UCSD-AML1 (cell line): ENCODE measurements around the gene CCDC50.

Experiments used
- DNase-seq: peaks from one replicate; lab custom pipeline; 2025; ENCODE audit not compliant: unreplicated experiment; lab: John Stamatoyannopoulos, UW

The CCDC50 gene

DNA sequence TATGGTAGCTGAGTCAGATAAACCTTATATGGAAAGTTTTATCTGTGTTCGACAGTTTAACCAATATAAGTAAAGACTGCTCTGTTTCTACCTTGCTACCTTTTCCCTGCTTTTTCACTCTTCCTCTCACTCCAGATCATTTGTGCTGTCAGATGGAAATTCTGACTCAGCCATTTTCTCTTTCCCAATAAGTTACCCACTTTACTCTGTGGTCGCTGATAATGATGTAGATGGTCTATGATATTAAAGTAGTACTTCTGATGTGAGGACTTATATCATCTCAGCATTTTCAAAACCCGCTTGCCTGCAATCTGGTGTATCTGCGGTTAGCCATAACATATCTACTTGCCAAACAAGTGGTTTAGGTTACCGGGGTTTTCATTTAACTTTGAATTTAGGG lies 16.1 kb downstream of the CCDC50 start:
- DNase-seq = no peak

DNA sequence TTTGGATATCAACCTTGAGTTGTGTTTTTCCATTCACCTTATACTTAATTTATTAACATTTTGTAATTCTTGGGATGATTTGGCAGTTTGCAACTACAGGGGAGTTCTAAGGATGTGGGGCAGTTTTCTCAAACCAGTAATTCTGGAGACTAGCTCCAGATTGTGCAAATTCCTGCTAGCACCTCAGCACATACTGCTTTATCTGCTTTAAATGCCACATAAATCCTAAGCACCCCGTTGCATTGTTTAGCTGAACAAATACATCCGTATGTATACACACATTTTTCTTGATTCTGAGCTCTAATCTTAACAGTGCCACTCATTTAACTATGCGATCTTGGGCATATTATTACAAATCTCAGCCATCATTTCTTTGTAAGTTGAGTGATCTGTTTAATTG lies 18.0 kb downstream of the CCDC50 start:
- DNase-seq = no peak

DNA sequence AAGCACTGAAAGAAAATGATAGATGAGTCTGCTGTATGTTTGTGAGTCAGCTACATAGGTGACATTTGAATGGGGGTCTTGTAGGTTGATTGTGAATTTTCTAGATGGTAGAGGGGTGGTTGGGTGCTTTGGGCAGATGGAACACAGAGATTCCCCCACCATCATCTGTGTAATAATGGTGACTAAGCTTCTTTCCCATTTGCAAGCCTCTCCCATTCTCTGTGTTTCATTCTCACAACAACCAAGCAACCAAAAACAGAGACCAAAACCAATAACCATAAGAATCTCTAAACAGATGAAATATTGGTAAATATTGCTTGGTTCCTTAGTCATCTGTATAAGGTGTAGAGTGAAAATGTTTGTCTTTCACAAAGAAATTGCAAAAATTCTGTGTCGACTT lies 18.9 kb downstream of the CCDC50 start:
- no peak for DNase-seq

DNA sequence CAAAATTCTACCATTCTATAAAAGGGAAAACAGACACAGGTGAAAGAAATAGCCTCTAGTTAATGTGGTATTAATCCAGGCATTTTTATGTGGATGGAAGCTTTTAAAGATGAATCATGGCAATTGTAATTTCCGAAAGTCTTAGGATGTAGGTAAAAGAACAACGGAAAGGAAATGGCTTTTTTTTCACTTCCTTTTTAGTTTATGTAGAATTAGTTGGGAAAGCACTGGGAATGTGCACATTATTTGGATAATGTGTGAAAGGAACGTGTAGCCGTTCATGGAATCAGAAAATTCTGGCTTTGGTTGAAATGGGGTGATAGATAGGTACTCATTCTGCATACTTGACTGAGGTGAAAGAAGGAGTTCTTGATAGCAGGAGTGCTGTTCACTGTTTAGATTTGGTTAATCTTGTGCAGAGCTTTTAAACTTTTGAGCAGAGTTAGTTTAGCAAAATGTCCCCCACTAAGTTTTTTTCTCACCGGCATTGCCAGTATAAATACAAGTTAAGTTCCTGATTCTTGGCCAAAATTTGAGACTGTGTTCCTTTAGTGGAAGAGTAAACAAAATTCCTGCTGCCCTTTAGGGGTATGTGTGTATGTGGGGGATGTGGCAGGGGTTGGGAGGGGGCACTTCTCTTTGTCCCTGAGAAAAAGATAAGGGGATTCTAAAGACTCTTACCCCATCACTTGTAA lies 21.3 kb downstream of the CCDC50 start:
- DNase-seq = no peak

DNA sequence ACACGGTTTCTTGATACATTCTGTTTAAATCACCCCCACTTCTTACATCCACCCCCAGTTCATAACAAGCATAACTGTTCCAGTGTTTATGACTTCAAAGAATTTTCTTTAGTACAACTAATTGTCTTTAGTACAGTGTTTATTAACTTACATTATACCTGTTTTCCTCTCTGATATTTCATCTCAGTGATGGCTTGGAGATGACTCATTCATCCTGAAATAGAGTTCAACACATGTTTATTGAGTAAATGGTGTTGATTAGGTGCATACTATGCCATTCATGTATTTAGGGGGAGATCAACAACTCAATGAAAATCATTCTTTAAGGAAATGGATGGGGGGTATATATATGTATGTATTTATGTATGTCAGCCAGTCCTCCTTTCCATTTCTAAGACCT lies 22.8 kb downstream of the CCDC50 start:
- no peak for DNase-seq

DNA sequence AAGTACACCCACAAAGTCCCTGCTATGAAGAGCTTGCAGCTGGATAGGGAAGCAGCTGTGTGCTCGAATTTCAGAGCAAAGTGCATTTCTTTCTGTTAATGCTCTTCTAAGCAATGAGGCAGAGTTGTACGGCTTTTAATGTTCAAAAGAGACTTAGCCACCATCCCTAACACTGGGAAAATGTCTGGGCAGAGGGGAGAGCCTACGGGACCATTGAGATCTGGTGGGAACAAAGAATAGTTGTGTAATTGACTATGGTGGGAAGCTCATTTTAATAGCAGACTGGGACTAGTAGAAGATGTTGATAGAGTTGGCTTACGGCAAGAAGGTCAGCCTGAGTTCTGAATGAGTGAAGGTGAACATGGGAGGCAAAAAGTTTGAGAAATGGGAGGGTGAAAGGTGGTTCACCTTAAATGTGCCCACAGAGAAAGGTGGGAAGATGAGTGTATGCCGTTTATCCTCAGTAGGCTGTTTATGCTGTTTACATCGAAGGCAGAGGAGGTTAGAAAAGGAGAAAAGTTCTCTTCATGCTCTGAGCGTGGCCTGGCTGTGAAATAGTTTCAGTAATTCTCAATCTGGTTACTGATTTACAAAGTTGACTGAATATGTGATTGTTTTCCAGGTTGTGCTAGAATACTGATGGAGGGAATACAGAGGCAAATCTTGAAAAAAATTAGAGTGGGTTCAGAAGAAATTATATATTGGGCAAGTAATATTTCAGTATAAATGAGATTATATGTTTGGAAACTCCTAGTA lies 24.0 kb downstream of the CCDC50 start:
- DNase-seq = no peak

DNA sequence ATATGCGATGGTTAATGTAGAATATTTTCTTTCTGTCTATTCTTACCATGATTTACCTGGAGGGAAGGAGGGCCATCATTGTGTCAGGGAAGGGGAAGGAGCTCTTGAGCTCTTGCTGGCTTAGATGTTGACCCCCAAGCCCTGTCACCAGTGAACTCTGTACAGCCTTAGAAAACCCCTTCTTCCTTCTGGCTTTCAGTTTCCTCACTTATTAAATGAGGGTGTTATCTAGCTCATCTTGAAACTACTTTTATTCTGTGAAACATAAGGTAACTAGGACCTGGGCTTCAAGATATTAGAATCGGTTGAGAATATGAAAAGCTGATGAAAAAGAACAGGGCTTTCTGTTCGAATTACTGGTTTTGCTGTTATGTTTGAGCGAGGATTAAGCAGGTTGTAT lies 26.2 kb downstream of the CCDC50 start:
- no peak for DNase-seq

DNA sequence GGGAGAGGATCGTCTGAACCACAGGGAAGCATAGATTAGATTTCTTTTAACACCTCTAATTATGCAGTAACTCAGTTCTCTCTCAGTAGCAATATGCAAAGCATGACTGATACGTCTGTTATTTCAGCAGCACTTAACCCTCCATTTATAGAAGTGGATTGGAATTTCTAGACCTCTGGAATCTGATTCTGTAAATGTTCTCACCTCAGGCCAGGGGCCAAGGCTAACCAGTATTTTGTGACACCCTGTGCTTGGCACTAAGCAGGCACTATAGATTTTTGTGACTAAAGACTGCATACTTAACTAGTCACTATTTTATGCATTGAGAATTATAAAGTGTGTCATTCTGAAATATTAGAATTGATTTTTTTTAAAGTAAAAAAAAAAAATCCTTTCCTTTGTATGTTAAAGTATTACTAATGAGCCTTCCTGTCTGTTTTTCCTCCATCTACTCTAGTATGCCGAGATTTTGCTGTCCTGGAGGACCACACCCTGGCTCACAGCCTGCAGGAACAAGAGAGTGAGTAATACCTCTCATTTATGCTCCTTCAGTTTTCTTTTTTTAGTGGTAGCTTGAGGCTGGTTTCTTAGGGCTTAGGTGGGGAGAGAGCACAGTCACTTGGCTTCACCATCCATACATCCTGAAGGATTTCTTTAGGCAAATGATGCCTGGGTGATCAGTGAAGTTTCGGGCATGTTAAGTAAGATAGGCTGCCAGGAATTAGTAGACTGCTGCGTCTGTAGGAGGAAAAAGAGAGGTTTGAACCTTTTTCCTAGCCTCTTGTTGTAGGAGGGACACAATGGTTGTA lies 27.6 kb downstream of the CCDC50 start:
- no peak for DNase-seq

DNA sequence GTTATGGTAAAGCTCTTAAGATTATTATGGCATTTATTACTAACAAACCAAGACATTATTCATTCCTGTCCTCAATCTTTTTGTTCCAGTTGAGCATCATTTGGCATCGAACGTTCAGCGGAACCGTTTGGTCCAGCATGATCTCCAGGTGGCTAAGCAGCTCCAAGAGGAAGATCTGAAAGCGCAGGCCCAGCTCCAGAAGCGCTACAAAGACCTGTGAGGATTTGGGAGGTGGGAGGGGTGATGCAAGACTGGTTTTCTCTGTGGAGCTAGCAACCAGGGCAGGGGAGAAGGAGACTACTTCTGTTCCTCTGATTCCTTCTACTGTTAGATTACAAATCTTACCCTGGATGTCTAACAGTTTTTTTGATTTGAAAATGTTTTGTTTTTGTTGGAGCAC lies 28.7 kb downstream of the CCDC50 start:
- DNase-seq = no peak

DNA sequence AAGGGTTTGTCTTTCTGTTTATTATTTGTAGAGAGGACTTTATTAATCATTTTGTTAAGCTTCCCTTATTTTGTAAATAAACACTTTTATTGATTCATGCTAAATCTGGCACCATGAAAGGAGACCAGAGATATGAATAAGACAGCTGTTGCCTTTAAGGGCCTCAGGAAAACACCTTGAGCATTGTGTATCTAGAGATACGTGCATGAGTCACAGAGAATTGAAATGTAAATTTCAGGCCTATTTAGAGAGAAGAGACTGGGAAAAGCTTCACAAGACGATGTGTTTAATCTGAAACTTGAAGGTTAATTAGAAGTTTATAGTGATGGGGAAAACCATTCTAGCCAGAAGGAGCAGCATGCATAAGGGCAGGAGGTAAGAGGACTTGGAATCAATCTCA lies 29.7 kb downstream of the CCDC50 start:
- DNase-seq = no peak

DNA sequence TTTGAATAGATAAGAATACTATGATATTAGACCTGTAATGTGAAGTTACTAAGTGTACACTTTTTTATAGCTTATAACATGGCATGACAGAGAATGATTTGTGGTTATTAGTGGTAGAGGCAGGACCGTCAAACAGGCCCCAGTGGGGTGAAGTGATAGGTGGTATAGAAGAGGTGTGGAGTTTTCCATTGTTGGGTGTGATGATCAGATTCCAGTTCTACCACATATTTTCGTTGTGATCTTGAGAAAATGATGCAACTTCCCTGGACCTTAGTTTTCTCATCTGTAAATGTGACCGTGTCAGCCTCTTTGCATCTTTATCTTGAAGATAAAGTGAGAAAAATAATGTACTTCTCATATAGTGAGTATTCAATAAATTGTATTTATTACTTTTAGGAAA lies 31.4 kb downstream of the CCDC50 start:
- DNase-seq = no peak

DNA sequence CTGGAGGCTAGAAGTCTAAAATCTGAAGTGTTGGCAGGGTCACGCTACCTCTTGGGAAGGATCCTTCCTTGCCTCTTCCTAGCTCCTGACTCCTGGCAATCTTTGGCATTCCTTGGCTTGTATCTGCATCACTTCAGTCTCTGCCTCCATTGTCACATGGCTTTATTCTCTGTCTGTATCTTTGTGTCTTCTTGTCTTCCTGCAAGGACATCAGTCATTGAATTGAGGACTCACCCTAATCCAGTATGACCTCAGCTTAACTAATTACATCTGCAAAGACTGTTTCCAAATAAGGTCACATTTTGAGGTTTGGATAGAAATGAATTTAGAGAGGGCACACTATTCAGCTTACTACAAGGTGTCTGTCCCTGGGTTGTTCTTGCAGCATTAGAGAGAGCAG lies 32.3 kb downstream of the CCDC50 start:
- DNase-seq = no peak

DNA sequence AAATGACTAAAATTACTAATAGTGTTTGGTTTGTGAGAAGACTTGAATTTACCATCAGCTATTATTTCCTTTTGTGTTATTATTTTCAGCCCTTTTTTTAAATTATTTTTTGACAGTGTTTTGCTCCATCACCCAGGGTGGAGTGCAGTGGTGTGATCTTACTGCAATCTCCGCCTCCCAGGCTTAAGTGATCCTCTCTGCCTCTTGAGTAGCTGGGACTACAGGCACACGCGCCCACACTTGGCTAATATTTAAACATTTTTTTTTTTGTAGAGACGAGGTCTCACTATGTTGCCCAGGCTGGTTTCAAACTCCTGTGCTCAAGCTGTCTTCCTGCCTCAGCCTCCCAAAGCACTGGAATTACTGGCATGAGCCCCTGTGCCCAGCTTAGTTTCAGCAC lies 32.8 kb downstream of the CCDC50 start:
- DNase-seq = no peak

DNA sequence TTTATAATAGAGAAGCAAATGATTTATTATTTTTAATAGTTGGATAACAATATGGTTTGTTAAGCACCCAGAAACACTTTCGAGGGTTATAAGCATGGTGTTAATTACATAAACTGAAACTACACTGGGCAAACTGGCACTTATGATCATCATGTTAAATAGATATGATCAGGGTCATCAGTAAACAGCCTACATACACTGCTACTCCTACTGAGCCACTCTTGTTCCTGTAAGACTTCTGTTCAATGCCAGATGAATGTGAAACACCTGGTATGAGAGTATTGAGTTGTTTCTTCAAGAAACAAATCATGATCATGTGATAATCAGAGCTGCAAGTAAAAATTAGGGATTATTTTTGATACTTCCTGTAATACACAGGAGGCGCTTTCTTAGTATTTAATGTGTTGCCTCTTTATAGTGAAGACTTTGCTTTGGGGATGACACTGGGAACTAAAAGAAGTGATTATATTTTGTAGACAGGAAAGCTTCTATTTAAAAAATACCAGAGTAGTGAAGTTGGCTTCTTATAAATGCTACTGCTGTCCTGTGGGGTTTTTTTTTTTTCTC lies 33.4 kb downstream of the CCDC50 start:
- DNase-seq = no peak

DNA sequence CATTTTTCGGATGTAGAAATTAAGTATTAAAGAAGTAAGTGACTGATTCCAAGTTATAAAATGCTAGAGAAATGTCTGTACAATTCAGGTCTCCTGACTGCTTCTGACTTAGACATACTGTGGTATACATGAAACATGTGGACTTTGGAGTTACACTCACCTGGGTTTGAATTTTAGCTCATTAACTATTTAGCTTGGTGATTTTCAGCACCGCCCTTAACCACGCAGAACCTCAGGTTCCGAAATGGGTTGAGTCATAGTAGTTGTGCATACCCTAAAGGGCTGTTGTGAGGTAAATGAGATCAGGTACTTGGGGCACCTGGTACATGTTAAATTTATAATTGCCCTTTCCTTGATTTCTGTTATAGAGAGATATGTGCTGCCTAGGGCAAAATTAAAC lies 34.0 kb downstream of the CCDC50 start:
- DNase-seq = no peak

DNA sequence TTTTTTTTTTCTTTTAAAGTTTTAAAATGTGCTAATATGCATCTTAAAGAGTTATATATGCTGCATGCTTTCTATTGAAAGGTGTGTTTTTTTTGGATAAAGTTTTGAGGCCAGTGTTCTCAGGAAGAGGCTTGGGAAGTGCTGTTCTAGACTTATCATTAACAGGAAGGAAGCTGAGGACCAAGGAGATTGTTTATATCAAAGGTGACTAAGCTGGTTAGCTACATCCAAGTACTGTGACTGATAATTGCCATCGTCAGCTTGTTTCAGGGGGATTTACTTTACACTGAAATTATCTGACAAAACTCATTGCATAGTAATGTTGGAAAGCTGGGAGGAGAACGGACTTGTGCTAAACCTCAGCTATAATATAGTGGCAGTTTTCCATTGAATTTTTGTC lies 37.5 kb downstream of the CCDC50 start:
- no peak for DNase-seq

DNA sequence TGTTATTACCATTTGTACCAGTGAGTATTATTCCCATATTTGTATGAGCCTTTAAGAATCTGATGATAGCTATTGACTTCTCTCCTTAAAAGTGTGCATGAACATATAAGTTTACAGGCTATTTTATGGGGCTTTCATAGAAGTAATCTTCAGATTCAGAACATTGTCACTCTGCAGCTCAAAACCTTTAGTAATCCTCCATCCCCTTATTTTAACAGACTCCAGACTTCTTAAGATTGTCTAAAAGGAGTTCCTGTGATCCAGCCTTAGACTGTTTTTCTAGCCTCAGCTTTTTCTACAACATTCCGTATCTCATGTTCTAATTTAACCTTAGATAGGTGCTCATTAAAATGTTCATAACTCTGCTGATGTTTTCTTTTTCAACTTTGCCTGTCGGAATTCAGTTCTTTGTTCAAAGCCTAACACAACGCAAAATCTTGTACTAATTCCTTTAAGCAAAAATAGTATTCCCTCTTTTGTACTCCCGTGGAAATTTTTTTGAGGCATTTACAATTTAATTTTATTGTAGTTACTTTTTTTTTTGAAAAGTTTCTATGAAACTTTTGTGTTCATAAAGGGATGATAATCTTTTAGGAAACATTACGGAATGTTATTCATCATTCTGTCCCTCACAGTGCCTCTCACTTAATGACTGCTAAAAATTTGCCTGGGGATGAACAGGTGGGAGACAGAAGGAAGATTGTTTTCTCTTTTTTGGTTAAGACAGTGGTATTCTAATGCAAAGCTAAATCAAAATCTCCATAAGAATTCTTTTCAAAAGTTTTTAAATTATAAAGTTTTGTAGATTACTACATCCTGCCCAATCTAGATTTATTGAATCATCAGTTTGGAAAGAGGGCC lies 39.8 kb downstream of the CCDC50 start:
- no peak for DNase-seq

DNA sequence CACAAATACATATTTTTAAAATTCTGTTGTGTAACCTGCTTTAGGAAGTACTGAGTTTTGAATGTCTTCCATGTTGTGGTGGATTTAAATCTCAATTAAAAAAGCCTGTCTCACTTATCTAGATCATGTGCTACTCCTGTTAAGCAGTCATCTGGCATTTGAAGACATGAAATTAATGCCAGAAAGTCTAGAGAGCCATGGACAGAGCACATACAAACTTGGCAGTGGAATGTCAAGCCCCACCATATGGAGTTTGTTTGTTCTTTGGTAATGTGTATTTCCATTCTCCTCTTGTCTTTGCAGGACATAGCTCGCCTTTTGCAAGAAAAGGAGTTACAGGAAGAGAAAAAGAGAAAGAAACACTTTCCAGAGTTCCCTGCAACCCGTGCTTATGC lies 40.4 kb downstream of the CCDC50 start:
- DNase-seq = no peak

DNA sequence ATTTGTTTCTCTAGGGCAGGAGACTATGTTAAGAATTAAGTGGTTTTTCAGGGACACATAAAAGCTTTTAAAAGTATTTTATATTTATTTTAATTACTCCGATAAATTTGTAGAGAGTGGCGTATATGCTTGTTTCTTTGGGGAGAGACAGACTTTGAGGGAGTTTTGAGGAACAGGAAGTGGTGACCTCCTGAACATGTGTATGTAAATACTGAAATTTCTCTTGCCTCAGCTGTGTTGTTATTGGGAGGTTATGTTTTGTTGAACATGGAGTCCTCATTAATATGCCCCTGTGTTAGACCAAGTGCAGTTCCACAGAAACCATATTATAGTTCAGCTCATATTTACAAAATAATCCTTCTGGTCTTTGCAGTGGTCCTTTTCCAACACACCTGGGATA lies 42.9 kb downstream of the CCDC50 start:
- DNase-seq = no peak

DNA sequence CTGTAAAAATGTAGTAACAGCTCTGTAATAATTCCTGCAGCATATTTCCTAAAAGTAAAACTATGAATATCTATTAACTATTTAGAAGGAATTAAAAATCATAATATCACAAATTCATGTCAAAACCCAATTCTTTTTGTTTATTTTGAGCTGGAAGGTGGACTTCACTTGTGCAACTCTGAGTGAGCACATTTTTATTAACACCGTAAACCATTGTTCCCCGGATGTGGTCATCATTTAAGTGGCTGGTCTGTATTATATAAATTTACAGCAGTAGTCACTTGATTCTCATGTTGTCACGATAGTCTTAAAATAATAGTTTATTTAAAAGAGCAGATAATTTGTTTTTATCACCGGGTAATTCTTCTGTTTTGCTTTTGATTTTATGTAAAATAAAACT lies 44.1 kb downstream of the CCDC50 start:
- no peak for DNase-seq
